HG03095 (cell line): ENCODE data around the gene APBB2.

Experiments
- ATAC-seq: cut with Tn5 transposase; IDR thresholded peaks from one replicate; pipeline ENCODE4 v1.9.1; 2021; ENCODE audit warnings: moderate library complexity; ENCODE audit not compliant: unreplicated experiment

Gene APBB2

DNA sequence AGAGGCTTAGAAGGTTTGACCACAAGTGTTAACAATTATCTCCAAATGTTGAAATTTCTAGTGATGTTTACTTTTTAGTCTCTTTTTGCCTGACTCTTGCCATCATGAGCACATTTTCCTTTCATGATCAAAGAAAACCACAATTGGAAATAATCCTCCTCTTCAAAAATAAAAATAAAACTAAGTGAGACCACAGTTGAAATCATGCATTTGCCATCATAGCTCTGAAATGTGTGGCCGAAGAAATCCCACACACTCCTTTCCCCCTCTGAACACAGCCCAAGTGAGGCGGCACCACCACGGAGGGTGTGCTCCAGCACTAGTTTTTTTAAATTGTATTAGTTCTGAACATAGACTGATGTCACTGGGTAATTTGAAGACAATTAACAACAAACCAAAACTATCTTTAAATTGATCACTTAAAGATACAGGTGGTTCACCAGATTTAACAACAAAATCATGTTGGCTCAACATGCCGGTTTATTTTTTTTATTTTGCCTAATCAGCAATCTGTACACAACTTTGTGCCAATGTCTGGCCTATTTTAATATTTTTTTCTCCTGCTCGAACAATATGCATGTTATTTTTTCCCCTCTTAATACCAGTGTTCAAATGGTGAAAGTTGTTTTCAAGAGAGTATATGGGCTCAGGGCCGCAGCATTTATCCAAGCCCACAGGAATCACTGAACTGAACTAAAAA, 17.6 kb downstream of the APBB2 start:
- ATAC-seq: no peak

- no peak for ATAC-seq
Observed at GRCh38 chr4:41192136-41192535, 22.2 kb downstream of the APBB2 start.

GRCh38 chr4:41189666-41190065, 24.7 kb downstream of the APBB2 start:
- ATAC-seq: no peak

DNA sequence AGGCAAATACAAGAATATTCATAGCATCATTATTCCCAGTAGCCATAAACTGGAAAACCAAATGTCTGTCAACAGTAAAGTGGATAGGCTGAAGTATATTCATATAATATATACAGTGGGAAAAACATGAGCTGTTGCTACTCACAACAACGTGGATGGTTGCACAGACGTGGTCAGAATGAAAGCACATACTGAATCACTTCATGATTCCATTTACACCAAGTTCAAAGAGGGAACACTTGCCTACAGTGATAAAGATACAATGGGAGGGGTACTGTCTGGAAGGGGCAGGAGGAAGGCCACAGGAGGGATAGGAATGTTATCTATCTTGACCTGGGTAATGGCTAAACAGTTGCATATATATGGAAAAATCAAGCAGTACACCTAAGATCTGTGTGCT, 25.3 kb downstream of the APBB2 start:
- ATAC-seq: no peak

DNA sequence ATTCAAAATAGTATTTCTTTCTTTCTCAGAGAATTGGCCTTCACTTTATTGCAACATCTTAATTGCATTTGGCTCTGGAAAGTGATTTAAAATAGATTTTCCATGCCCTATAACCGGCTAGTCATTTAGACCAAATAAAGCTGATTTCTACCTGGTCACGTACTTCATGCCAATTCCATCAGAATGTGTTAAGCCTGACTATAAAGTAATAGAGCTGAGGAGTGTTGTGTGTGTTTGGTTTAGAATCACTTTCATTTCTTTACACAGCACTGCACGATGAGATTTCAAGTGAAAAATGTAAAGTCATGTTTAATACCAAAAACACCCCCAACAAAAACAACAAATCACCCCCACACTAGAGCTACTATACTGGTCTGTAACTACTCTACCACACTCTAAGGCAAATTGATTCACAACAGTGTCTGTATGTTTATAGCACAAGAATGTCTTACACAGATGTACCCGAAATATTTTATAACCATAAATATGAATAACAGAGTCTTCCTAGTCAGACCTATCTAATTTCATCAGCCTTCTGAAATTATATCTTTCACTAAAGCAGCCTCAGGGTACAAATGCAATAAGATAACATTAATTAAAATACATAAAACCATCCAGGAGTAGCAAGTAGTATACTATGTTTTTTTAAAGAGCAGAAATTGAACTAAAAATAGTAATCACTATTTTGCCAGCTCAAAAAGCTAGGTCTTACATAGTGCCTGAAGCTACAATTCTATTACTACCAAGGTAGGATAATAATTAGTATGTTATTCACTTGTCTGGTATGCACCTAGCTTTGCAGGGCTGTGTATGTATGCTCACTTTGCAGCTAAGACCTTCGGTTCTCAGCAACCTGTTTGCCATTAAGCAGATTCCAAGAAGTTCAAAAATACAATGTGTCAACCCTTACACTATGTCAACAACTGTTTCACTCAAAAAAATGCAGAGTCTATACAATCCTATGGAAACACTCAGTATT, 28.4 kb downstream of the APBB2 start:
- no peak for ATAC-seq

GRCh38 chr4:41184009-41184408, 30.3 kb downstream of the APBB2 start:
- no peak for ATAC-seq

- no peak for ATAC-seq
Observed at GRCh38 chr4:41183021-41183553, 31.3 kb downstream of the APBB2 start.

DNA sequence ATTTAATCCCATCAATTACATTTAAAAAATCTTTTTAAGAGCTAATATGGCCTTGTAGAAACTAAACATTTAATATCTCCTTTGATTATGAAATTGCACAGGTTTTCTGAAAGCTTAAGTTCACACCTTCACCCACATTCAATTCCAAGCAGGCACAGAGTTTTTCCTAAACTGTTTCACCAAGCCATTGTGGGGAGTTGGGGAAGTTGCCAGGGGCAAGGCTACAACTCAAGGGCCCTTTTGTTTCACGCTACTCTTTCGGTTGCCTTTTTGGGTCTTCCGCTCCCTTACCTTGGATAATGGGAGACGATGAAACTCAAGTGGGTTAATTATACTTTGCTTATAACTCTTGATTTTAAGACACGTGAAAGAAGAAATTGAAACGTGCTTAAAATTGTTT, 33.3 kb downstream of the APBB2 start:
- no peak for ATAC-seq

DNA sequence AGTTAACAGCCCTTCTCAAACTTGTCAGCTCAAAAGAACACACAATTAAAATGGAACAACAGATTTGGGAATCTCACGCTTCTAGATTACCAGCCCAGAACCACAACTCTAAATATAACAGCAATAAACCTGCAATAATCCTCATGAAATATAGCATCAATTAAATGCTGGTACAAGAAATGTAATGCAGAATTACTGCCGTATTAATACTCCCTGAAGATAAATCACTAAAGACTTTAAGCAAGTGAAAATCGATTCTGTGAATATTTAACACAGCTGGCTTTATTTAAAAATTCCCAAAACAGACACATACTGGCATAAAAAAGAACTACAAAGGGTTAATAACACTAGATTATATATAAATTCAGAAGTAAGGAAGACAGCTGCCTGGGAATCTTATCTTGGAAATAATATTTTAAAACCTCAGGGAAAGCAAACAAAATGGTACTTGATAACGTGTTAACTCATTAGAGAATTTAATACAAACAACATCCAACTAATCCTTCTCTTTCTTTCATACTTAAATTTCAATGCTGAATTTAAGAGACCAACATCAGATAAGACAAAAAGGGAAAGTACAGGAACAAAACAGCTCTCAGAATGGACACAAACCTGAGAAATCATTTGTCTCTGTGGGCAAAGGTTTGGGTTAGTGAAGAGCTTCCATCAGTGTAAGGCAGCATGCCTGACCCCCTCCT, 34.7 kb downstream of the APBB2 start:
- ATAC-seq: no peak

DNA sequence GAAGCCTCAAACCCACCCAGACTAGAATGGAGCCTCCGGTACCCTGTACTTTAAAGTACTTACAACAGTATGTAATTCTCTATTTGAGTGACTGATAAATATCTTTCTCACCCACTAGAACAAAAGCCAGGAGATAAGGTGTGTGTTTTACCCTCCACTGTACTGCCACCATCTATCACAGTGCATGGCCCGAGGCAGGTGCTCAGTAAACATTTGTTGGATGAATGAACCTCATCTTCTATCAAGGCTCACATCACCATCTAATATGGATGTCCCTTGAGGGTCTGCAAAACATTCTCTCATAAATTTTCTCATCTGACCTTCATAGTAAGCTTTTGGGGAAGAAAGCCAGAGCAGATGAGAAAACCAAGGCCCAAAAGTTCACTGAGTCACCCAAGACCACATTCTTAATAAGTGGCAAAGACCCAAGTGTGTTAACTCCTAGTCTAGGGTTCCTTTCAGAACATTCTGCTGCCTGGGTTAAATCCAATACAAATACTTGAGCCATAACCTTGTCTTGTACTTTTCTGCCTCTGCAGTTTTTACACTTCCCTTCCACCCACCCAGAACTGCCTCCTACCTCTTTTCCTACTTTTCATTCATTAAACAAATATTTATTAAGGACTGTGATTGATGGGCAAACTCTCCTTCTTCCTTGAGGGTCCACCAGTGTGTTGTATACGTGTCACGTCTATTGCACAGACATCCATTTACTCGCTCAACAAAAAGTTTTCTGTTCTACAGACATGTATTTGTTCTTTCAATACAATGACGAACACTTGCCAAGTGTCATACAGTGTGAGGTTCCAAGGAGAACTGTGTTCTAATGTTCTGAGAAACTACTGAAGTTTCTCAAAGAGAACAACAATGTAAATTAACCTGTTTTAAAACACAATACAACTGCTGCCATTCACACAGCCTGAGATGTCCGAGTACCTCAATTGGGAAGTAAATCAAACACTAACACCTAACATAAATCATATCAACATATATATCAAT, 35.7 kb downstream of the APBB2 start:
- no peak for ATAC-seq

- ATAC-seq: no peak
Observed at GRCh38 chr4:41177016-41177415, 37.3 kb downstream of the APBB2 start.

DNA sequence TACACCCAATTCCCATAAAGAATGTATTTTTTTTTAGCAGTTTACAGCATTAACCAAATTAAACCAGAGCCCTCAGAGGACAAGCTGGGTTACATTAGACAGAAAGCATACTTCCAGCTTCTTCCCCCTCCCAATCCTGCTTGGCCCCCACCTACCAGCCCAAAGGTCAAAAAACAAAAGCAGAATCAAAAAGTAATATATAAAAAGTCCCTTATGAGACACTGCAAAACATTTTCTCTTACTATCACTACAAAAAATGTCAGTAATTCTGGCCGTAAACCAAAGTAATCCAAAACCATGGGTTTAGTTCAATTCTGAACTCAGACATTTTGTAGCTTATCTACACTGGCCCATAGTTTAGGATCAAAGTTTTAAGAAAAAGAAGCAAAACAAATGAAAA, 38.0 kb downstream of the APBB2 start:
- no peak for ATAC-seq

GRCh38 chr4:41175794-41176193, 38.5 kb downstream of the APBB2 start:
- ATAC-seq: no peak

GRCh38 chr4:41174444-41174843, 39.9 kb downstream of the APBB2 start:
- no peak for ATAC-seq

DNA sequence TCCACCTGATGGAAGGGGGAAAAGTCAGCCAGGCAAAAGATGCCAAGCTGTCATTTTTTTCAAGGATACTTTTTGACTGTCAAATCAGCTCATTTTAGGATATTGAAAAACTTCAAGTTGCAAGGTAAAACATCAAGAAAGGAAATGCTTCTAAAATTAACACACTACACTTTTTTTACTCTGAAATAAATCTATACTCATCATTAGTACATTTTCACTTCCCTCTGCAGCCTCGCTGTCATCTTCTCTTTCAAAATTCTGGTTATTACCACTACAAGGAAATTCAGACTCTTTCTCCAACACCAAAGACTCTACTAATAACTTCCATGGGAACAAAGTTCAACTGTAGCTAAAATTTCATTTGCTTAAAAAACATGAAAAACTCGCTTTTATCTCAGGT, 41.6 kb downstream of the APBB2 start:
- ATAC-seq: no peak

- no peak for ATAC-seq
Observed at GRCh38 chr4:41169256-41169800, 45.0 kb downstream of the APBB2 start.

- no peak for ATAC-seq
Observed at GRCh38 chr4:41167191-41167590, 47.2 kb downstream of the APBB2 start.

- no peak for ATAC-seq
Observed at GRCh38 chr4:41164405-41164804, 49.9 kb downstream of the APBB2 start.

- no peak for ATAC-seq
Observed at GRCh38 chr4:41161355-41161754, 53.0 kb downstream of the APBB2 start.

GRCh38 chr4:41160856-41161255, 53.5 kb downstream of the APBB2 start:
- no peak for ATAC-seq
